ENCODE results near the gene MS4A2.

DNA sequence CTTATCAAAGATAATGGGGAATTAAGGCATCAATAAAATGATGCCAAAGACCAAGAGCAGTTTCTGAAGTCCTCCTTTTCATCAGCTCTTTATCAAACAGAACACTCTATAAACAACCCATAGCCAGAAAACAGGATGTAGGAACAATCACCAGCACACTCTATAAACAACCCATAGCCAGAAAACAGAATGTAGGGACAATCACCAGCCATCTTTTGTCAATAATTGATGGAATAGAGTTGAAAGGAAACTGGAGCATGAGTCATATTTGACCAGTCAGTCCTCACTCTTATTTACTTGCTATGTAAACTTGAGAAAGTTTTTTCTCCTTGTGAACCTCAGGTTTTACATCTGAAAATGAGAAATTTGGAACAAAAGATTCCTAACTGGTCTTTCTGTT is 10.0 kb downstream of the MS4A2 start:
- TF ChIP-seq, protein P1, sequence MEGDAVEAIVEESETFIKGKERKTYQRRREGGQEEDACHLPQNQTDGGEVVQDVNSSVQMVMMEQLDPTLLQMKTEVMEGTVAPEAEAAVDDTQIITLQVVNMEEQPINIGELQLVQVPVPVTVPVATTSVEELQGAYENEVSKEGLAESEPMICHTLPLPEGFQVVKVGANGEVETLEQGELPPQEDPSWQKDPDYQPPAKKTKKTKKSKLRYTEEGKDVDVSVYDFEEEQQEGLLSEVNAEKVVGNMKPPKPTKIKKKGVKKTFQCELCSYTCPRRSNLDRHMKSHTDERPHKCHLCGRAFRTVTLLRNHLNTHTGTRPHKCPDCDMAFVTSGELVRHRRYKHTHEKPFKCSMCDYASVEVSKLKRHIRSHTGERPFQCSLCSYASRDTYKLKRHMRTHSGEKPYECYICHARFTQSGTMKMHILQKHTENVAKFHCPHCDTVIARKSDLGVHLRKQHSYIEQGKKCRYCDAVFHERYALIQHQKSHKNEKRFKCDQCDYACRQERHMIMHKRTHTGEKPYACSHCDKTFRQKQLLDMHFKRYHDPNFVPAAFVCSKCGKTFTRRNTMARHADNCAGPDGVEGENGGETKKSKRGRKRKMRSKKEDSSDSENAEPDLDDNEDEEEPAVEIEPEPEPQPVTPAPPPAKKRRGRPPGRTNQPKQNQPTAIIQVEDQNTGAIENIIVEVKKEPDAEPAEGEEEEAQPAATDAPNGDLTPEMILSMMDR (IDR thresholded peaks at IDR 0.05), result no peak
- no peak for TF ChIP-seq POLR2A (IDR thresholded peaks at IDR 0.05)

Measured in body of pancreas (tissue), 4 donors.